HG03196 (cell line): Measurements from ENCODE around the gene ZNF827.

Experiments
- ATAC-seq: cut with Tn5 transposase; IDR thresholded peaks from one replicate; pipeline ENCODE4 v1.9.1; 2021; ENCODE audit not compliant: unreplicated experiment

Gene ZNF827

DNA sequence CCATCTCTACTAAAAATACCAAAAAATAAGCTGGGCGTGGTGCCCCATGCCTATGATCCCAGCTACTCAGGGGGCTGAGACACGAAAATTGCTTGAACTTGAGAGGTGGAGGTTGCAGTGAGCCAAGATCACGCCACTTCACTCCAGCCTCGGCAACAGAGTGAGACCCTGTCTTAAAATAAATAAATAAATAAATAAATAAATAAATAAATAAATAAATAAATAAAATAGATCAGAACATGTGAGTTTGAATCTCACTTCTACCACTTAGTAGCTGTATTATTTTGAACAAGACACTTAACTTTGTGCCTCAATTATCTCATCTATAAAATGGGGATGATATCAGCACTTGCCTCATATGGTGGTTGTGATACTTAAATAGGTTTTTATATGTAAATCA lies 168.5 kb downstream of the ZNF827 start:
- no peak for ATAC-seq

GRCh38 chr4:145769450-145770037 lies 169.1 kb downstream of the ZNF827 start:
- no peak for ATAC-seq

DNA sequence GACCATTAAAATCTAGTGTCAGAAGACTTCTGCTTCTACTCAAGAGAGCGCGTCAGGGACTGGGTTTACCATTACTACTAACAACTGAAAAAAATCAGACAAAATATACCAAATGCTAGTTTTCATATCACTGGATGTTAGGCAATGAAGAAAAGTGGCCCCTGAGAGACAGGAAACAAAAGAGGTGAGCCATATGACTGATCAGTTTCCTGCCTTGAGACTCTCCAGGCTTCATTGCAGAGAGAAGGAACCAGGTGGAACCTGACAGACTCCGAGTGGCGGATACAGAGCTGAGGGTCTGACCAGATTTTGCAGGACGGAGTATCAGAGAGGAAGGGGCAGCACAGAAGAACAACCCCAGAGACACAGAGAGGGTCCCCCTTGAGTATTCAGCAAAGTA lies 172.3 kb downstream of the ZNF827 start:
- ATAC-seq: no peak

GRCh38 chr4:145763399-145763798 lies 175.2 kb downstream of the ZNF827 start:
- no peak for ATAC-seq

DNA sequence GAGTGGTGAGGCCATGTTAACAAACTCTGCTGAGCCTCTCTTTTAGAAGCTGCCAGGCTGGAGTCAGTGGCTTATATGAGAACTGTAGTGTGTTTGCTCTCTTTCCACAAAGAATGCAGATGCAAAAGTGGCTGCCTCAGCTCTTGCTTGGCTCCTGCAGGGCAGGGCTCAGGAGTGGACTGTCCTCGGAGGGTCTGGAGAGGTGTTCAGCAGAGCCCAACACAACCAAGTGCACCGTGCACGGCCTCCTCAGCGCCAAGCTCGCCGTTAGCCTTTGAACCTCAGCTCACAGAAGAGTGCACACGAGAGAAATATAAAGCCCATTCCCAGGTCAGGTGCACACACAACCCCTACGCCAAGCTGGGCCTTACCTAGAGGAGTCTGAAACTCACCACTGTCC lies 175.9 kb downstream of the ZNF827 start:
- no peak for ATAC-seq

- no peak for ATAC-seq
These were observed 177.4 kb downstream of the ZNF827 start for GRCh38 chr4:145760961-145761929.

GRCh38 chr4:145760176-145760575 lies 178.4 kb downstream of the ZNF827 start:
- ATAC-seq: no peak

DNA sequence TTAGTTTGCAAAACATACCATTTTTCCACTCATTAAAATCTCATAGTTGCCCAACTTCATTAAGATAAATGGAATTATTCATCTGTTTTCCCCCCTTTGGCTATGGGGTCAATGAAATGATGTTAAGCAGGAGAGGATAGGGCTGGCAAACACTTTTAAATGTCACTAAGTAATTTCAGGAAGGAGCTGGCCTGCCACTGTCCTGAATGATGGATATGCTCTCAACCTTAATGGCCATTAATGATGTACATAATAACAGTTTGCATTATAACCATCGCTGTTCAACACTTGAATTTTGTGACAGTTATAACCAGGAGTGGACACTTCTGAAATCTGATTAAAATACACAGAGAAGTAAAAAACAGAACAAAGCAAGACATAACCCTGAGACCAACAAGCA lies 181.4 kb downstream of the ZNF827 start:
- no peak for ATAC-seq

DNA sequence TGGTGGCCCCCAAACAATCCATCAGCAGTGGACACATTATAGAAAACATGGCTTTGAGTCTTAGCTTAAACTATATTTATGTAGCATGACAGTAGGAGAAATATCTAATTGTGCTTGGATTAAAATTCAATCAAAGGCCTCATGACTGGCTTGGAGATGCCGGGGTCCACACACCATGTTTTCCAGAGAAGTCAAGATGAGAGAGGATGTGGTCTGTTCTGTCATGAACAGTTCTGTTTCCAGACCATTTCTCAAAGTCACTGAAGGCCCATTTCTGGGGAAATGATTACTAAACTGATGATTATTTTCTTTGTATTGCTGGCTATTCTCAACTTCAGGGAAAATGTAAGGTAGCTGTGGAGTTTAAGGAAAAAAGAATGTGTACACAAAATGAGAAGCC lies 182.4 kb downstream of the ZNF827 start:
- no peak for ATAC-seq

- ATAC-seq: no peak
These were observed 182.8 kb downstream of the ZNF827 start for GRCh38 chr4:145755802-145756201.

DNA sequence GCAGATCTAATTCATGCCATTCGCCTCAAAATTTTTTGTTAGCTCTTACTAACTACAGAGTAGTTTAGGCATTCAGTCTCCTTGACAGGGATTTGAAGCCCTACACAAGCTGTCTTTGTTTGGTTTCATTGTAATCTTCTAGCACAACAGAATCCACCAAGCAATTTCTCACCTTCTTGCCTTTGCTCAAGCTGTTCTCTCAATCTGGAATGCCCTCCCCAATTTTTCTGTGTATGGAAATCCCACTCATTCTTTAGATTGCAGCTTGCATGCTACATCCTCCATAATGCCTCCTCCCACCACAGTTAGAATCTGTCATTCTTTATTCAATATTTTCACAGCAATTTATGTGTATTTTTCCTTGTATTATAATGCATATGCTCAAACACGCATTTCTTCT lies 195.0 kb downstream of the ZNF827 start:
- no peak for ATAC-seq

DNA sequence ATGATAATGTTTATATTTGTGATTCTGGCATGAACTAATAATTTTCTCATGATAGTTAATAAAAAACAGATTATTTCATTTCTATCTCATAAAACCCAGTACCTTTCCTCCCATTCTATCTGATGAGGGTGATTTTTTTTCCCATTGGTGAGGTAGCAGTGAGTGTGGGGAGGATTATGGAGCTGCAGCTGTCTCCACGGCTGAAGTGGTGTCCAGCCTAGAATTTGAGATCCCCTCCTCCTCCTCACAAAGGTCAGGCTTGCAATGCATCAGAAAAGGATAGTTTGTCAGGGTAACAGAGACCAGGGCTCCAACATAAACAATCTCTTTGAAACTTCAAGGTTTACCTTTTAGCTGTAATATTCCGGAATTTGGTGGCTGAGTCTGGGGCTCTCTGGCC lies 197.8 kb downstream of the ZNF827 start:
- no peak for ATAC-seq

- no peak for ATAC-seq
These were observed 198.8 kb downstream of the ZNF827 start for GRCh38 chr4:145739845-145740244.

DNA sequence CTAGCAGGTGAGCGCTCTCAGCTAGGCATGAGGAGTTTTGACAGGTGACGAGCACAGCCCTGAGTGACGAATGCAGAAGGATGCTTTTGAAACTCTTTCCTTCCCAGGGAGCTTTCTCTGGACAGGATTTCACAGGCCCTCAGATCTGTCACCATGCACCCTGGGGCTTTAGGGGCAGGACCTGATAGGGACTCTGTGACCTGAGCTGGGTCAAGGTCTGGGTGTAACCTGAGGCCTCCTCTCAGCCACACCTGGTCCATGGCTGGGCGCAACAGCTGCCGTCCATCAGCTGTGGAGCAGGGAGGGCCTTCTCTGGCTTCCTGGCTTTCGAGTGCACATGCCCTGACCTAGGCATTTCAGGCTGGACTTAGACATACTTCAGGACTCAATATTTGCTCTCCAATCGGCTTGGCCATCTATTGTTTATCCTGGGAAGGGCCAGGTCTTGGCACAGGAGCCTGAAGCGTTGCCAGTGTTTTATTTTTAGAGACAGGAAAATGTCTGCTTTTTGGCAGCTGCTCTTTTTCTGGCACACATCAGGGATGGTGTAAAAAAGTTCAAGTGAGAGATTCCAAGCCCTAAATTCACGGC lies 202.3 kb downstream of the ZNF827 start:
- ATAC-seq: no peak

DNA sequence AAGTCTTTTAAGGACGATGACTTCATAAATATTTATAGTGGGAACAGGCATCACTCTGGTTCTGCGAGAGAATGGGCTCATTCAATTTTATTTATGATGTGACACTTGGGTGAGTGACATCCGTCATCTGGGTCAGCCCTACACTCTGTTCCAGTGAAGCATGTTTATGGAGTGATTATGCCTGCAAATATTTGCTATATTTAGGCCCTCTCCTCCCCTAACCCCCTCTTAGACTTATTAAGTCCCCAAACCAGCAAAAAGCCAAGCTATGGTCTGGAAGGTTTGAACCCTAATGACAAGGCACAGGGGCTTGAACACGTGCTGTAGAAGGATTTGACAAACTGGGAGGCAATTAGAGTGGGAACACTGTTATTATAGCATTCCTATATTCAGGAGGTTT lies 202.8 kb downstream of the ZNF827 start:
- no peak for ATAC-seq

- ATAC-seq: no peak
These were observed 203.3 kb downstream of the ZNF827 start for GRCh38 chr4:145735347-145735675.

DNA sequence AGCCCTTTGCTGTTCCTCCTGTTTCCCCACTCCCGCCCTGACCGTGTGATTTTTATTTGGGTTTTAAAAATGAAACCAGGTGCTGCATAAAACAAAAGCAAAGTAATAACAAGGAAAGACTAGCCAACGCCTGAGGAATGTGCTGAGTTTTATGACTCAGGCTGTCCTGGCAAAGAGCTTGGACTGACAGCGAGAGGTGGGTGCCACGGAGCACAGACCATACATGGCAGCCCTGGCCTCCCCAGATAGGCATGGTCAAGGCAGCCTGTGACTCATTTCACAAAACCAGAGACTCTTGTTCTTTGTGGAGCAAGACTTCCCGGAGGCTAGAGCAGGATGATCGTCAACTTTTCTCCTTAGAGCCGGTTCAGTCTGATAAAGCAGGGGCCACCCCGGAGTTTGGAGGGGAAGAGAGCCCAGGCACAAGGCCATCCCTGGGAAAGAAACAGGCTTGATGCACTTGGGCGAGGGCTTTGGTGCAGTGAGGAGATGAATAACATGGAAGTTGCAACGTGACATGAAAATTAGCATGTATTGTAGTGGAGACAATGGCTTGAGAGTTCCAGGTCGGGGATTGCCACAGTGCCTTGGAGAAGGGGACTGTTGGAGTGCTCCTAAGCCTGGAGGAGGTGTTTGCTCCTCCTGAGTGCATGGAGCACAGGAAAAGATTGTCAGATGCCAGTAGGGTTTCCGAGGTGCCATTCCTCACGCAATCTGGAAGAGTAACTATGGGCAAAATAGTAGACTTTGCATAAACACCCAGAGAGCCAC lies 203.9 kb downstream of the ZNF827 start:
- ATAC-seq: no peak

DNA sequence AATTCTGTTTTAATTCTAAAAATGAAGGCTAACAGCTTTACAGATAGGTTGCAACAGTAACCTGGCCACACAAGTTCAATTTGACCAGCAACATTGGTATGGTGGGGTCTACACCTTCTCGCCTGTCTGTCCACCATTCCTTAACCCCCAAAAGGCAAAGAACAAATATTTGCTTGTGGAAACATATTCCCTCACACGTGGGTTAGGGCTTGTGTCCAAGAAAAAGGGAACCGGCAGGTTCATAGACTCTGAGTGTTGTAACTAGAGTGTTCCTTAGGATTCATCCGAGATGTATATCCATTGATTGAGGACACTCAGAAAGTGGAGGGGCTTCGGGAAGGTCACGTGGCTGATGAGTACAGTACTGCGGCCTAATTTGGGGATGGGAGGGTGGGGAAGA lies 204.6 kb downstream of the ZNF827 start:
- no peak for ATAC-seq

DNA sequence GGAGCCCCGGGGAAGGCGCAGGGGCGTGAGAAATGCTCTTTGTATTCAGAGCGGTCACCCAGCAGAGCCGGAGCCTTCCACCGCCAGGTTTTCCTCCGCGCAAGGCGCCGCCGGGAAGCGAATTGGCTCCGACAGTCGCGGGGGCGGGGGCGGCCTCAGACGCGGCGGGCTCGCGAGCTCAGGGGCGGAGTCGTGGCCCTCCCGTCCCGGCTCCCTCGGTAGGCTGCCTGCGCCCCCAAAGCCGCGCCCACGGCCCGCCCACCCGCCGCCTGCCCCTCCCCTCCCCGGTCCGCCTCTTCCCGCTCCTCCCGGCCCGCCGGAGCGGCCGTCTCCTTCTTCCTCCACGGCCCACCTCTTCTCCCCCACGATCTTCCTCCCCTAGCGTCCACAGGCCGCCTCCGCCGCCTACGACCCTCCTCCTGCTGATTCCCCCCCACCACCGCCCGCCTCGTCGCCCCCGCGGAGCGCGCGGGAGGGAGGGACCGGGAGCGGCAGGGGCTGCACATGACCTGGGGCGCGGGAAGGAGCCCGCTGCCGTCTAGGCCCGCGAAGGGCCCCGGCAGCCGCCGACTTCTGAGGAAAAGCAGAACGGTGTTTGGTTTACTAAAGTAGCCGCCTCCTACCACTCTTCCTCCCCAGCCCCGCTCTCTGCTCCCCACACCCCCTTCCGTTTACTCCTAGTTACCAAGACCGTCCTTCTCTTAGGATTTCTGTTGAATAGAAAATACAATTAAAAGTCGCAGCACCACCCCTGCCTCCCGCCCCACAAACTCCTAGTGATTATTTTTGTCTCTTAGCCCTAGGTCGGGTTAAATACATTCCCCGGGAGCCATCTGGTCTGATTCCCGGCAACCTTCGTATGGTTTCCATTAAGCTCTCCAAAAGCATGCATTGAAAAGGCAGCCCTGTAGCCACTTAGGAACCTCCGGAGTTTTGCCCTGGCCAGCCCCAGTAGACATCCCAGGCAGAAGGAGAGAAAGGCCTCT lies 205.4 kb downstream of the ZNF827 start:
- peak; percentile 83 for ATAC-seq
